K562 (cell line): Measurements from ENCODE around the gene DUXB. TPM values are rescaled to one million over a fixed set of nuclear protein-coding genes. Genes with fewer than 3 reads are reported as not detected.

Source experiments
- CBX3 ChIP-seq, 2 experiments: IDR thresholded peaks; 1 replicate in 1 of 2; 2 replicates in 1 of 2; pipeline ENCODE4 v1.6.1; 2012; ENCODE audit warnings: inconsistent platforms in 2 of 2, low read length in 2 of 2, borderline replicate concordance in 1 of 2, control low read depth in 1 of 2
- DPF2 ChIP-seq: fragments of 450-650 bp; IDR thresholded peaks from 2 replicates; pipeline ENCODE4 v1.6.1; 2016
- KAT7 ChIP-seq: sonication (generic); formaldehyde crosslinking; IDR thresholded peaks from 2 replicates; pipeline ENCODE4 v1.8.0; 2022; ENCODE audit warnings: missing genetic modification reagents, mild to moderate bottlenecking, borderline replicate concordance
- KDM1A ChIP-seq, 2 experiments: fragments of 450-650 bp; IDR thresholded peaks; 2 replicates each; pipeline ENCODE4 v1.6.1; 2016; ENCODE audit warnings: mild to moderate bottlenecking in 2 of 2
- KHSRP ChIP-seq: fragments of 450-650 bp; IDR thresholded peaks from 2 replicates; pipeline ENCODE4 v1.6.1; 2017
- NBN ChIP-seq: fragments of 450-650 bp; IDR thresholded peaks from 2 replicates; pipeline ENCODE4 v1.6.1; 2016; ENCODE audit warnings: low read depth, mild to moderate bottlenecking
- NR2C2 ChIP-seq, 2 experiments: fragments of 200-800 bp in 1 of 2; sonication (Bioruptor generic) in 1 of 2; sonication (generic) in 1 of 2; formaldehyde crosslinking in 1 of 2; IDR thresholded peaks; 2 replicates each; pipeline versions ENCODE4 v1.6.1 to v1.8.0; 2016 to 2022; ENCODE audit warnings: mild to moderate bottlenecking in 1 of 2, missing compliant biosample characterization in 1 of 2, missing genetic modification characterization in 1 of 2, missing genetic modification reagents in 1 of 2
- PCBP1 ChIP-seq: fragments of 200-400 bp; formaldehyde crosslinking; IDR thresholded peaks from 2 replicates; pipeline ENCODE4 v1.6.1; 2018; ENCODE audit warnings: mild to moderate bottlenecking, low read depth, low read length; ENCODE audit not compliant: poor library complexity, severe bottlenecking
- RNF2 ChIP-seq: sonication (generic); IDR thresholded peaks from 2 replicates; pipeline ENCODE4 v1.6.1; 2016
- SUPT5H ChIP-seq: fragments of 450-650 bp; IDR thresholded peaks from 2 replicates; pipeline ENCODE4 v1.6.1; 2016
- TAF1 ChIP-seq: IDR thresholded peaks from 2 replicates; pipeline ENCODE4 v1.6.1; 2011; ENCODE audit warnings: mild to moderate bottlenecking, low read length, moderate library complexity; ENCODE audit not compliant: insufficient read depth, control insufficient read depth, severe bottlenecking; ENCODE audit errors: extremely low read depth
- ZNF232 ChIP-seq: sonication (generic); formaldehyde crosslinking; IDR thresholded peaks from 2 replicates; pipeline ENCODE4 v1.8.0; 2022; ENCODE audit warnings: mild to moderate bottlenecking, missing genetic modification reagents
- ZSCAN29 ChIP-seq: fragments of 450-650 bp; IDR thresholded peaks from 2 replicates; pipeline ENCODE4 v1.6.1; 2017
- polyA plus RNA-seq, 8 experiments: library from polyadenylated mRNA; depleted of rRNA in 4 of 8; stranded (reverse) in 5 of 8; unstranded in 3 of 8; fragments of >200 nt; fragmentation: Nextera tagmentation in 2 of 8; fragmentation: Illumina TruSeq in 1 of 8; extraction: Ambion mirVana in 2 of 8; extraction: Trizol in 1 of 8; gene quantifications; 2 replicates each; pipeline versions ENCODE4 v1.2.1 to v1.2.3, GENCODE V29; 2011 to 2014; ENCODE audit warnings: inconsistent platforms in 1 of 8, missing spikeins in 1 of 8
- total RNA-seq, 7 experiments: library from RNA; depleted of rRNA in 6 of 7; stranded (reverse); fragments of >200 nt in 6 of 7; fragmentation: Illumina TruSeq in 2 of 7; extraction: Trizol in 2 of 7; gene quantifications; 2 replicates each; pipeline versions ENCODE4 v1.2.1 to v1.2.3, GENCODE V29; 2011 to 2021; ENCODE audit warnings: low replicate concordance in 1 of 7
- TF ChIP-seq, protein P1 (sequence below): fragments of 250-450 bp; sonication (Bioruptor Pico); IDR thresholded peaks from 2 replicates; pipeline ENCODE4 v1.4.0; 2020; ENCODE audit warnings: mild to moderate bottlenecking, moderate library complexity
- TF ChIP-seq, protein P2 (sequence below): fragments of 450-650 bp; IDR thresholded peaks from 2 replicates; pipeline ENCODE4 v1.6.1; 2016; ENCODE audit warnings: antibody characterized with exemption
- TF ChIP-seq, protein P3 (sequence below): fragments of 450-650 bp; IDR thresholded peaks from 2 replicates; pipeline ENCODE4 v1.6.1; 2016; ENCODE audit warnings: borderline replicate concordance
- TF ChIP-seq, protein P4 (sequence below): conservative IDR thresholded peaks from 2 replicates; pipeline ENCODE4 v1.6.1; 2011; ENCODE audit warnings: low read depth, mild to moderate bottlenecking, low read length; ENCODE audit not compliant: control insufficient read depth
- TF ChIP-seq, protein P5 (sequence below): fragments of 450-650 bp; formaldehyde crosslinking; IDR thresholded peaks from 2 replicates; pipeline ENCODE4 v1.4.0; 2022; ENCODE audit warnings: mild to moderate bottlenecking, moderate library complexity

Gene DUXB
- total and polyA plus RNA-seq, 9 of the 15 experiments (the other 6 are each of a cell fraction or from before 2014, with no cell fraction given) = not detected

DNA sequence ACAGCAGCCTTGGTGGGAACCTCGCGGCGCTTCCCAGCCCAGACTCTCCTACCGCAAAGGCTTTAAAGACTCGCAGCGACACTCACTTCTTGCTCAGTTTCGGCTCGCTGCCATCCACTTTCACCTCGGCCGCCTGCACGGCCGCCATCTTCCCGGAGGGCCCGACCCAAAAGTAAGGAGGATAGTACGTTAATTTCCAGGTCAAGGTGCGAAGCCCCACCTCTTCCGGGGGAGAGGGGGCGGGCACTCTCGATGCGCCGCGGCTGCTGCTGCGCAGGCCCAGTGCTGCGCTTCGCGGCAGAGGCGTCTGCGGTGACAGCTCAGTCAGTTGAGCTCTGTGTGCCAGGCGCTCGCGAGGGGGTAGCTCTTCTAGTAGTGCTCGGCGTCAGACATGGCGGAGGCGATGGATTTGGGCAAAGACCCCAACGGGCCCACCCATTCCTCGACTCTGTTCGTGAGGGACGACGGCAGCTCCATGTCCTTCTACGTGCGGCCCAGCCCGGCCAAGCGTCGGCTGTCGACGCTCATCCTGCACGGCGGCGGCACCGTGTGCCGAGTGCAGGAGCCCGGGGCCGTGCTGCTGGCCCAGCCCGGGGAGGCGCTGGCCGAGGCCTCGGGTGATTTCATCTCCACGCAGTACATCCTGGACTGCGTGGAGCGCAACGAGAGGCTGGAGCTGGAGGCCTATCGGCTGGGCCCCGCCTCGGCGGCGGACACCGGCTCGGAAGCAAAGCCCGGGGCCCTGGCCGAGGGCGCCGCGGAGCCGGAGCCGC, 53.6 kb downstream of the DUXB start, which contains the start of the genes KARS1 and TERF2IP (continued):
- TF ChIP-seq, protein P1, sequence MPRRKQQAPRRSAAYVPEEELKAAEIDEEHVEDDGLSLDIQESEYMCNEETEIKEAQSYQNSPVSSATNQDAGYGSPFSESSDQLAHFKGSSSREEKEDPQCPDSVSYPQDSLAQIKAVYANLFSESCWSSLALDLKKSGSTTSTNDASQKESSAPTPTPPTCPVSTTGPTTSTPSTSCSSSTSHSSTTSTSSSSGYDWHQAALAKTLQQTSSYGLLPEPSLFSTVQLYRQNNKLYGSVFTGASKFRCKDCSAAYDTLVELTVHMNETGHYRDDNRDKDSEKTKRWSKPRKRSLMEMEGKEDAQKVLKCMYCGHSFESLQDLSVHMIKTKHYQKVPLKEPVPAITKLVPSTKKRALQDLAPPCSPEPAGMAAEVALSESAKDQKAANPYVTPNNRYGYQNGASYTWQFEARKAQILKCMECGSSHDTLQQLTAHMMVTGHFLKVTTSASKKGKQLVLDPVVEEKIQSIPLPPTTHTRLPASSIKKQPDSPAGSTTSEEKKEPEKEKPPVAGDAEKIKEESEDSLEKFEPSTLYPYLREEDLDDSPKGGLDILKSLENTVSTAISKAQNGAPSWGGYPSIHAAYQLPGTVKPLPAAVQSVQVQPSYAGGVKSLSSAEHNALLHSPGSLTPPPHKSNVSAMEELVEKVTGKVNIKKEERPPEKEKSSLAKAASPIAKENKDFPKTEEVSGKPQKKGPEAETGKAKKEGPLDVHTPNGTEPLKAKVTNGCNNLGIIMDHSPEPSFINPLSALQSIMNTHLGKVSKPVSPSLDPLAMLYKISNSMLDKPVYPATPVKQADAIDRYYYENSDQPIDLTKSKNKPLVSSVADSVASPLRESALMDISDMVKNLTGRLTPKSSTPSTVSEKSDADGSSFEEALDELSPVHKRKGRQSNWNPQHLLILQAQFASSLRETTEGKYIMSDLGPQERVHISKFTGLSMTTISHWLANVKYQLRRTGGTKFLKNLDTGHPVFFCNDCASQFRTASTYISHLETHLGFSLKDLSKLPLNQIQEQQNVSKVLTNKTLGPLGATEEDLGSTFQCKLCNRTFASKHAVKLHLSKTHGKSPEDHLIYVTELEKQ = no peak
- TF ChIP-seq RNF2 (0 out of 2 replicates have a peak, but pooled peaks have one; percentile 12), TAF1 (peak; percentile 96), SUPT5H (peak; percentile 94), NBN (no peak), KHSRP (no peak), KAT7 (CRISPR knock-in tag) (peak; percentile 61; the same call in 1 of the 2 replicates), PCBP1 (no peak), DPF2 (no peak), NR2C2 (CRISPR knock-in tag; IDR thresholded peaks at IDR 0.05) (peak; percentile 98), NR2C2 (tag; IDR thresholded peaks at IDR 0.05) (peak; percentile 100), ZSCAN29 (no peak), ZNF232 (CRISPR knock-in tag) (0 out of 2 replicates have a peak, but pooled peaks have one; percentile 16), CBX3 (IDR thresholded peaks at IDR 0.05; ENCODE audit: borderline replicate concordance in 1 of 2, low read length in 2 of 2) (peak in 1 of 2 experiments; percentile 34; a peak in 2 of 3 replicates), KDM1A (IDR thresholded peaks at IDR 0.05) (no peak)
- TF ChIP-seq, protein P2, sequence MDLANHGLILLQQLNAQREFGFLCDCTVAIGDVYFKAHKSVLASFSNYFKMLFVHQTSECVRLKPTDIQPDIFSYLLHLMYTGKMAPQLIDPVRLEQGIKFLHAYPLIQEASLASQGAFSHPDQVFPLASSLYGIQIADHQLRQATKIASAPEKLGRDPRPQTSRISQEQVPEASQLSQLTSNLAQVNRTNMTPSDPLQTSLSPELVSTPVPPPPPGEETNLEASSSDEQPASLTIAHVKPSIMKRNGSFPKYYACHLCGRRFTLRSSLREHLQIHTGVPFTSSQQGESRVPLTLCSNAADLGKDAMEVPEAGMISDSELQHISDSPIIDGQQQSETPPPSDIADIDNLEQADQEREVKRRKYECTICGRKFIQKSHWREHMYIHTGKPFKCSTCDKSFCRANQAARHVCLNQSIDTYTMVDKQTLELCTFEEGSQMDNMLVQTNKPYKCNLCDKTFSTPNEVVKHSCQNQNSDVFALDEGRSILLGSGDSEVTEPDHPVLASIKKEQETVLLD = peak; percentile 89
- TF ChIP-seq, protein P3, sequence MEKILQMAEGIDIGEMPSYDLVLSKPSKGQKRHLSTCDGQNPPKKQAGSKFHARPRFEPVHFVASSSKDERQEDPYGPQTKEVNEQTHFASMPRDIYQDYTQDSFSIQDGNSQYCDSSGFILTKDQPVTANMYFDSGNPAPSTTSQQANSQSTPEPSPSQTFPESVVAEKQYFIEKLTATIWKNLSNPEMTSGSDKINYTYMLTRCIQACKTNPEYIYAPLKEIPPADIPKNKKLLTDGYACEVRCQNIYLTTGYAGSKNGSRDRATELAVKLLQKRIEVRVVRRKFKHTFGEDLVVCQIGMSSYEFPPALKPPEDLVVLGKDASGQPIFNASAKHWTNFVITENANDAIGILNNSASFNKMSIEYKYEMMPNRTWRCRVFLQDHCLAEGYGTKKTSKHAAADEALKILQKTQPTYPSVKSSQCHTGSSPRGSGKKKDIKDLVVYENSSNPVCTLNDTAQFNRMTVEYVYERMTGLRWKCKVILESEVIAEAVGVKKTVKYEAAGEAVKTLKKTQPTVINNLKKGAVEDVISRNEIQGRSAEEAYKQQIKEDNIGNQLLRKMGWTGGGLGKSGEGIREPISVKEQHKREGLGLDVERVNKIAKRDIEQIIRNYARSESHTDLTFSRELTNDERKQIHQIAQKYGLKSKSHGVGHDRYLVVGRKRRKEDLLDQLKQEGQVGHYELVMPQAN = peak; percentile 42
- TF ChIP-seq, protein P4, sequence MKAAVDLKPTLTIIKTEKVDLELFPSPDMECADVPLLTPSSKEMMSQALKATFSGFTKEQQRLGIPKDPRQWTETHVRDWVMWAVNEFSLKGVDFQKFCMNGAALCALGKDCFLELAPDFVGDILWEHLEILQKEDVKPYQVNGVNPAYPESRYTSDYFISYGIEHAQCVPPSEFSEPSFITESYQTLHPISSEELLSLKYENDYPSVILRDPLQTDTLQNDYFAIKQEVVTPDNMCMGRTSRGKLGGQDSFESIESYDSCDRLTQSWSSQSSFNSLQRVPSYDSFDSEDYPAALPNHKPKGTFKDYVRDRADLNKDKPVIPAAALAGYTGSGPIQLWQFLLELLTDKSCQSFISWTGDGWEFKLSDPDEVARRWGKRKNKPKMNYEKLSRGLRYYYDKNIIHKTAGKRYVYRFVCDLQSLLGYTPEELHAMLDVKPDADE = peak; percentile 66; the same call in 1 of the 2 replicates
- TF ChIP-seq, protein P5, sequence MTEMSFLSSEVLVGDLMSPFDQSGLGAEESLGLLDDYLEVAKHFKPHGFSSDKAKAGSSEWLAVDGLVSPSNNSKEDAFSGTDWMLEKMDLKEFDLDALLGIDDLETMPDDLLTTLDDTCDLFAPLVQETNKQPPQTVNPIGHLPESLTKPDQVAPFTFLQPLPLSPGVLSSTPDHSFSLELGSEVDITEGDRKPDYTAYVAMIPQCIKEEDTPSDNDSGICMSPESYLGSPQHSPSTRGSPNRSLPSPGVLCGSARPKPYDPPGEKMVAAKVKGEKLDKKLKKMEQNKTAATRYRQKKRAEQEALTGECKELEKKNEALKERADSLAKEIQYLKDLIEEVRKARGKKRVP (CRISPR knock-in tag) = no peak
